GM18502 (cell line): ENCODE measurements around the gene SERTAD3.
A peak's percentile ranks its signal among the peaks of the same experiment; 100 is the strongest.
"Not testable (repeated sequence)": the region's sequence is repeated elsewhere in the genome, so short reads cannot be mapped to it uniquely, and the experiment has no call there.

Source experiments
- ATAC-seq: cut with Tn5 transposase; IDR thresholded peaks from one replicate; pipeline ENCODE4 v1.9.1; 2021; ENCODE audit warnings: mild to moderate bottlenecking; ENCODE audit not compliant: unreplicated experiment, poor library complexity

SERTAD3 gene

GRCh38 chr19:40444000-40444824 lies at the start of gene SERTAD3:
SERTAD3 (minus strand) TSS chr19:40444335; CDS start chr19:40442080, 2,255 bp downstream.
- peak; percentile 70 for ATAC-seq

GRCh38 chr19:40493778-40494177 lies 49.6 kb upstream of the SERTAD3 start:
- no peak for ATAC-seq

- no peak for ATAC-seq
These were observed 48.1 kb upstream of the SERTAD3 start for GRCh38 chr19:40492274-40492673.

GRCh38 chr19:40489882-40490230 lies 45.7 kb upstream of the SERTAD3 start:
- ATAC-seq: no peak

- ATAC-seq: no peak
These were observed 41.9 kb upstream of the SERTAD3 start for GRCh38 chr19:40486017-40486416.

GRCh38 chr19:40475878-40476644 lies 31.9 kb upstream of the SERTAD3 start:
- not testable (repeated sequence) for ATAC-seq

- ATAC-seq: no peak
These were observed 30.6 kb upstream of the SERTAD3 start for GRCh38 chr19:40474737-40475136.

GRCh38 chr19:40472516-40472915 lies 28.4 kb upstream of the SERTAD3 start:
- ATAC-seq: no peak

- ATAC-seq: no peak
These were observed 27.0 kb upstream of the SERTAD3 start for GRCh38 chr19:40471111-40471510.

GRCh38 chr19:40469011-40469410 lies 24.9 kb upstream of the SERTAD3 start:
- ATAC-seq: no peak

GRCh38 chr19:40466985-40467734 lies 23.0 kb upstream of the SERTAD3 start, which contains the start of gene SPTBN4:
SPTBN4 (plus strand) TSS chr19:40467001; CDS start chr19:40472622, 5,621 bp downstream.
- ATAC-seq: no peak

- ATAC-seq: peak; percentile 26
These were observed 22.3 kb upstream of the SERTAD3 start for GRCh38 chr19:40466219-40466984.

- peak; percentile 87 for ATAC-seq
These were observed 21.6 kb upstream of the SERTAD3 start, which contains the start of gene BLVRB for GRCh38 chr19:40465557-40466218. BLVRB (minus strand) TSS chr19:40465745; CDS start chr19:40465688, 57 bp downstream.

- ATAC-seq: no peak
These were observed 21.0 kb upstream of the SERTAD3 start for GRCh38 chr19:40465025-40465556.

- no peak for ATAC-seq
These were observed 20.2 kb upstream of the SERTAD3 start for GRCh38 chr19:40464059-40465024.

- ATAC-seq: not testable (repeated sequence)
These were observed 19.5 kb upstream of the SERTAD3 start for GRCh38 chr19:40463587-40464037.

GRCh38 chr19:40461669-40462221 lies 17.6 kb upstream of the SERTAD3 start:
- no peak for ATAC-seq
